ENCODE measurements around the gene MTMR3. TPM values are rescaled to one million over a fixed set of nuclear protein-coding genes. Genes with fewer than 3 reads are reported as not detected.

Gene MTMR3
- total RNA-seq, 1 donor: 57.6 TPM

GRCh38 chr22:30078320-30079311 lies 195.6 kb downstream of the MTMR3 start:
- peak in 1 of 3 donors; percentile 2 for DNase-seq (ENCODE audit: low read depth in 2 of 3, low spot score in 2 of 3)

- peak in 2 of 3 donors; percentile 45 to 48 for DNase-seq (ENCODE audit: low read depth in 2 of 3, low spot score in 2 of 3)
Observed at GRCh38 chr22:30079952-30080533, 197.1 kb downstream of the MTMR3 start, which contains the start of gene HORMAD2. HORMAD2 (plus strand) TSS chr22:30080464; CDS start chr22:30093953, 13,489 bp downstream.

Small RNA genes lying within 50 kb of the gene (small RNA-seq; reads per million reads assigned to genes)
- gene MIR6818 (not detected), gene RNU6-331P (not detected)

Other genes starting within 250 kb of the MTMR3 start
- 0.27 TPM for gene CABP7, start 163.2 kb upstream of the MTMR3 start, total RNA-seq
- gene ZMAT5, start 116.2 kb upstream of the MTMR3 start, total RNA-seq: 25.9 TPM
- gene UQCR10, start 115.8 kb upstream of the MTMR3 start, total RNA-seq: 83.7 TPM
- 34.5 TPM for gene ASCC2, start 44.9 kb upstream of the MTMR3 start, total RNA-seq
- gene HORMAD2, start 197.3 kb downstream of the MTMR3 start, total RNA-seq: not detected